T-helper 1 cell treated with Interleukin-12 subunit alpha and Interleukin-12 subunit beta and Interleukin-4 antibody, amounts not matched to agents 30 μg/mL and 1 μg/mL, for 36 hours (primary cell): ENCODE results near the gene RADX.

ENCODE experiments used
- H3K27ac Mint-ChIP-seq: one replicate; pipeline ENCODE4 v1.8.0; 2021; ENCODE audit warnings: mild to moderate bottlenecking, mixed read lengths
- H3K27me3 Mint-ChIP-seq: one replicate; pipeline ENCODE4 v1.8.0; 2021; ENCODE audit warnings: low read depth, mixed read lengths
- H3K36me3 Mint-ChIP-seq: one replicate; pipeline ENCODE4 v1.8.0; 2021; ENCODE audit warnings: low read depth, mixed read lengths
- H3K4me1 Mint-ChIP-seq: one replicate; pipeline ENCODE4 v1.8.0; 2021; ENCODE audit warnings: low read depth, mixed read lengths
- H3K4me3 Mint-ChIP-seq: one replicate; pipeline ENCODE4 v1.8.0; 2021; ENCODE audit warnings: mild to moderate bottlenecking, moderate library complexity, mixed read lengths
- H3K9me3 Mint-ChIP-seq: one replicate; pipeline ENCODE4 v1.8.0; 2021; ENCODE audit warnings: mixed read lengths

RADX gene

DNA sequence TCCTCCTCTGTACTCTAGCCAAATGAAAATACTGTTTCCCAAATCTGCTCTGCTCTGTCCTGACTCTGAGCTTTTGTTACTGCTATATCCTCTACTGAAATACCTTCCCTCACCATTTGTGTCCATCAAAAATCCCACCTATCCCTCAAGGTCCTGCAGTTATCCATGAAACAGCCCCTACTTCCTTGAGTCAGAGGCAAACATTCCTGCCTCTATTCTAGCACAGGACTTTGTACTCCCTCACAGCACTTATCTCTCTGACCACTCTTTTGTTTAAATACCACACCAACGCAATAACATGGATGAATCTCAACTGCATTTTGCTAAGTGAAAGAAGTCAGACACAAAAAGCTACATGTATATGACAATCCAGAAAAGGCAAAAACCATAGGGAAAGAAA is 104.2 kb downstream of the RADX start:
- no peak overlapping the region for H3K4me3 Mint-ChIP-seq
- H3K27ac Mint-ChIP-seq: no peak overlapping the region
- H3K27me3 Mint-ChIP-seq: no peaks in the 10 kb centered on the region
- no peaks in the 10 kb centered on the region for H3K9me3 Mint-ChIP-seq
- no peaks in the 10 kb centered on the region for H3K36me3 Mint-ChIP-seq
- no peaks in the 10 kb centered on the region for H3K4me1 Mint-ChIP-seq

DNA sequence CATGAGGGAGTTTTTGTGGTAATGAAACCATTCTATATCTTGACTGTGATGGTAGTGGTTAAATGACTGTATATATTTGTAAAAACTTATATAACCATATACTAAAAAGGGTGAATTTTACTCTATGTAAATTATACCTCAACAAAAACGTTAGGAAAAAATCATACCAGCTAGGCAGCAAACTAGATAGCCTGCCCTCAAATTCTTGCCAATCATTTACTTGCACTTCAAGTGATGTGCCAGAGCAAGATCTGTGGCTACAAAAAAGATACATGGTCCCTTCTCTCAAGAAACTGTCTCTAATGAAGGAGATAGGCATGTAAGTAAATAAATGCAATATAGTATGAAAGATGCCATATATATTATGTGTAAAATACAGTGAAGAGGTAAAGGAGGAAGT is 104.7 kb downstream of the RADX start:
- no peak overlapping the region for H3K4me3 Mint-ChIP-seq
- no peaks in the 10 kb centered on the region for H3K4me1 Mint-ChIP-seq
- H3K9me3 Mint-ChIP-seq: no peaks in the 10 kb centered on the region
- no peaks in the 10 kb centered on the region for H3K27me3 Mint-ChIP-seq
- no peak overlapping the region for H3K27ac Mint-ChIP-seq
- H3K36me3 Mint-ChIP-seq: no peaks in the 10 kb centered on the region

DNA sequence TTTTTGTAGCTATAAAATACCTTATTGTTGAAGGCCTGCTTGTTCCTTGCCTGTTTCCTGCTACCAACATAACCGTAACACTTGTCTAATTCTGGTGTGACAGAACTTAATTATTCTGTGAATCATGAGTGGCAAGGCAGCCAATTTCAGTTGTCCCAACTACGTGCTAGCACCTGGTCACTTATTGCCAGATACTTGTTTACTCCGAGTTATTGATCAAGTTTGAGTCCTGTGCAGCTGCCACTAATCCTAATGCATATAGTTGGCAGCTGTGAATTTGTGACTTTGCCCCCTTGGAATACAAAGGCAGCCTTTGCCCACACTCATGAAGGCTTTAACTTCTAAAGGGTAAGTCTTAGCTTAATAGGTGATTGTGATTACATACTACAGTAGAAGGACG is 106.9 kb downstream of the RADX start:
- no peak overlapping the region for H3K27ac Mint-ChIP-seq
- no peaks in the 10 kb centered on the region for H3K9me3 Mint-ChIP-seq
- H3K4me3 Mint-ChIP-seq: no peak overlapping the region
- H3K4me1 Mint-ChIP-seq: no peaks in the 10 kb centered on the region
- no peaks in the 10 kb centered on the region for H3K36me3 Mint-ChIP-seq
- H3K27me3 Mint-ChIP-seq: no peaks in the 10 kb centered on the region

DNA sequence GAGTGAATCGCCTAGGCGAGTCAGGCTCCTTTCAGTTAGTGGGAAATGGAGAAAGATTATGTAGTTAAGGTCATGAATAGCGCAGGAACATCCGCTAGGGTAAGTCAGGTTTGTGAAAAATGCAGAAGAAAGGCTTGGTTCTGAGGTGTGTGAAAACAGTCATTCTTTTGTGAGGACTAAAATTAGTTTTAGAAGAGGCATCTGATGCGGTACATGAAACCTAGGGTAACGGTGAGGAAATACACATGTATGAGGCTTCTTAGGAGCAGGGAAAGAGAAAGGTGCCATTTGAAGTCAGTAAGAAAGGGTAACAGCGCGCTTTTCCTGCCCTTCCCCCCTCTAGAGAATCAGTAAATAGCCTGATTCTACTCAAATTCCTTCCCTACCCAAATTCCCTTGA is 114.2 kb downstream of the RADX start:
- H3K4me3 Mint-ChIP-seq: peak overlapping the region; percentile 58
- H3K27ac Mint-ChIP-seq: no peak overlapping the region
- H3K27me3 Mint-ChIP-seq: peaks cover 37% of the 10 kb centered on the region
- H3K4me1 Mint-ChIP-seq: peaks cover 4% of the 10 kb centered on the region
- no peaks in the 10 kb centered on the region for H3K9me3 Mint-ChIP-seq
- H3K36me3 Mint-ChIP-seq: no peaks in the 10 kb centered on the region

DNA sequence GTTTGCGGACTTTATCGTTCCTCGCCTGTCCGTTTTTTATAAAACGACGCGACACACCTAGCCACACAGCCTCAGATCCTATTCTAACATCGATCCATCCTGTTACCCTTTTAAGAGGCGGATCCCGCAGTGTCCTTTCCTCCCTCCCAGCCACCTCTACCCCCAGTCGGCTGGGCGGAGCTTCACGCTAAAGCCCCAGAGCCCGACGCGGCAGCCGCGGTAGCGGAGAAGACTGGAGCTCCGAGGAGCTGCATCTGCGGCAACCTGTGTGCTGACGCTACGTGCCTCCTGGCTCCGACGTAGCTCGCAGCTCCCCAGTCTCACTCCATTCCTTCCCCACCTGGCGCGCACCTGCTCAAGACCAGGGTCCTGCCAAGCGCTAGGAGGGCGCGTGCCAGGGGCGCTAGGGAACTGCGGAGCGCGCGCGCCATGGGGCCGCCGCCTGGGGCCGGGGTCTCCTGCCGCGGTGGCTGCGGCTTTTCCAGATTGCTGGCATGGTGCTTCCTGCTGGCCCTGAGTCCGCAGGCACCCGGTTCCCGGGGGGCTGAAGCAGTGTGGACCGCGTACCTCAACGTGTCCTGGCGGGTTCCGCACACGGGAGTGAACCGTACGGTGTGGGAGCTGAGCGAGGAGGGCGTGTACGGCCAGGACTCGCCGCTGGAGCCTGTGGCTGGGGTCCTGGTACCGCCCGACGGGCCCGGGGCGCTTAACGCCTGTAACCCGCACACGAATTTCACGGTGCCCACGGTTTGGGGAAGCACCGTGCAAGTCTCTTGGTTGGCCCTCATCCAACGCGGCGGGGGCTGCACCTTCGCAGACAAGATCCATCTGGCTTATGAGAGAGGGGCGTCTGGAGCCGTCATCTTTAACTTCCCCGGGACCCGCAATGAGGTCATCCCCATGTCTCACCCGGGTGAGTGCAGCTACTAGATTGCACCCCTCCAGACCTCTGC is 115.0 kb downstream of the RADX start, which contains the start of gene RNF128:
Gene RNF128, plus strand, starts transcription at position 217 of the 953 bp plus-strand sequence. Its CDS starts 213 bp downstream, at position 430.
- Mint-ChIP-seq H3K4me3 (peak within 1 kb of the TSS; percentile 58), H3K4me1 (peaks cover 4% of the 10 kb centered on the region), H3K27me3 (peaks cover 40% of the 10 kb centered on the region), H3K36me3 (no peaks in the 10 kb centered on the region), H3K27ac (no peak within 1 kb of the TSS), H3K9me3 (no peaks in the 10 kb centered on the region)

DNA sequence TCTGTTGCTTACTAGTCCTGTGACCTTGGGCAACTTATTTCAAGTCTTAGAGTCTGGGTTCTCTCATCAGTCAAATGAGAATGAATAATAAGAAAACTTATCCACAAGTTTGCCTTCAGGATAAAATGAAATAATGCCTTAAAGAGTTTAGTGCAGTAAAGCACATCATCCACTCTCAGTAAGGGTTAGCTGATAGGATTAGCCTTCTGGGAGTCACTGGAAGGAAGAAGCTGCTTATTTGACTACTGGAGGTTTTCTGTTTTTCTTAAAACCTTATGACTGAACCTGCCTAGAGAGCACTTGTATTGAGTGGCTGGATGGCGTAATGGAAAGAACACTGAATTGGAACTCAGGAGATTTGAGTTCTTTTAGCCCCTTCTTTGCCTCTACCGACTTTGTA is 116.6 kb downstream of the RADX start:
- Mint-ChIP-seq H3K9me3 (no peaks in the 10 kb centered on the region), H3K36me3 (no peaks in the 10 kb centered on the region), H3K27ac (no peak overlapping the region), H3K27me3 (peaks cover 45% of the 10 kb centered on the region), H3K4me1 (peaks cover 4% of the 10 kb centered on the region), H3K4me3 (no peak overlapping the region)
